COLO668 (cell line): ENCODE measurements around the gene CLDN6.

Source experiments
- DNase-seq: peaks from one replicate; lab custom pipeline; 2025; ENCODE audit not compliant: unreplicated experiment; lab: John Stamatoyannopoulos, UW

The CLDN6 gene

GRCh38 chr16:2974319-2975056 is 43.5 kb downstream of the CLDN6 start:
- no peak for DNase-seq

GRCh38 chr16:2973605-2974318 is 44.2 kb downstream of the CLDN6 start:
- no peak for DNase-seq

GRCh38 chr16:2973093-2973492 is 44.9 kb downstream of the CLDN6 start:
- no peak for DNase-seq

GRCh38 chr16:2971985-2972784 is 45.8 kb downstream of the CLDN6 start:
- no peak for DNase-seq

GRCh38 chr16:2971134-2971984 is 46.6 kb downstream of the CLDN6 start:
- DNase-seq: no peak

- no peak for DNase-seq
Observed at GRCh38 chr16:2970563-2970962, 47.4 kb downstream of the CLDN6 start.

- peak; percentile 83 for DNase-seq
Observed at GRCh38 chr16:2969545-2970521, 48.1 kb downstream of the CLDN6 start.

- DNase-seq: peak; percentile 94
Observed at GRCh38 chr16:2968738-2969544, 49.0 kb downstream of the CLDN6 start, which contains the start of gene PAQR4. TSS of gene PAQR4 (plus strand) at chr16:2969348. CDS start at chr16:2969675, 327 bp downstream.

- peak; percentile 71 for DNase-seq
Observed at GRCh38 chr16:2968368-2968737, 49.6 kb downstream of the CLDN6 start.

- DNase-seq: no peak
Observed at GRCh38 chr16:2967721-2968161, 50.2 kb downstream of the CLDN6 start.

GRCh38 chr16:2967211-2967631 is 50.8 kb downstream of the CLDN6 start:
- DNase-seq: no peak

- peak; percentile 48 for DNase-seq
Observed at GRCh38 chr16:2966808-2967191, 51.2 kb downstream of the CLDN6 start.

GRCh38 chr16:2966043-2966807 is 51.8 kb downstream of the CLDN6 start:
- DNase-seq: no peak
